ENCODE data around the gene ITSN2. TPM values are rescaled to one million over a fixed set of nuclear protein-coding genes. Genes with fewer than 3 reads are reported as not detected.

The ITSN2 gene
- total RNA-seq, 4 donors from 2014 or later = 33.9 to 66.7 (median 42.4) TPM

DNA sequence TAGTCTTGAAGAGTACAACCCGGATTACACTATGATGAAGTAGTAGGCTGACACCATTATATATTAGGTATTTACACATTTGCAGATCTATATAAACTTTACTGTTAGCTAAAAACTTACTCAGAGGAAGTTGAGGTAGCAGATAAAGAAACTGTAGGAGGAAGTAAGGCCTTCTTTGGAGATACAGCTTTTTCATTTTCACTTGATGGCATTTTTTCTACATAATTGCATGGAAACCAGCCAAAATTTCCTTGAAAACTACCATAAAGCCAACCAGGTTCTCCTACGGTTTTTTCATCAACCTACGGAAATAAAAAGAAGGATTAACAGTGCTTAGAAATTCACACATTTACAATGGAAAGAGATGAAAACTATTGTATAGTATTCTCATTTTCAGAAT, 98.9 kb downstream of the ITSN2 start:
- no peak for DNase-seq
- in situ Hi-C loops (cut with MboI; ENCODE audit: low sequenced_read_pairs in 4 of 4) = no loop called here
- Histone ChIP-seq H3K36me3 (peaks cover 0 to 51% of the 10 kb centered on the region in 2 donors), H3K9me3 (no peaks in the 10 kb centered on the region), H3K4me1 (no peaks in the 10 kb centered on the region), H3K4me3 (no peak overlapping the region), H3K27ac (no peak overlapping the region), H3K27me3 (no peaks in the 10 kb centered on the region)
- no peak for TF ChIP-seq CTCF (IDR thresholded peaks at IDR 0.05 in 4 of 5, conservative IDR thresholded peaks at IDR 0.05 in 1 of 5)
- TF ChIP-seq POLR2A (IDR thresholded peaks at IDR 0.05) = no peak
- intact Hi-C loops (cut with DNase I; ENCODE audit: low total_unique reads) = no loop called here
- ATAC-seq = no peak

- no peaks in the 10 kb centered on the region for H3K27me3 ChIP-seq
- no peak for TF ChIP-seq CTCF (IDR thresholded peaks at IDR 0.05 in 4 of 5, conservative IDR thresholded peaks at IDR 0.05 in 1 of 5)
- TF ChIP-seq POLR2A (IDR thresholded peaks at IDR 0.05) = no peak
- in situ Hi-C loops (cut with MboI; ENCODE audit: low sequenced_read_pairs in 4 of 4) (no loop called here), intact Hi-C loops (cut with DNase I; ENCODE audit: low total_unique reads) (no loop called here)
- no peaks in the 10 kb centered on the region for H3K4me1 ChIP-seq
- H3K36me3 ChIP-seq = peaks cover 0 to 53% of the 10 kb centered on the region in 2 donors
- H3K4me3 ChIP-seq = no peak overlapping the region
- ATAC-seq (no peak), DNase-seq (no peak)
- H3K27ac ChIP-seq = no peak overlapping the region
- no peaks in the 10 kb centered on the region for H3K9me3 ChIP-seq
Observed at GRCh38 chr2:24259316-24259715, 101.0 kb downstream of the ITSN2 start.

- Histone ChIP-seq H3K27me3 (no peaks in the 10 kb centered on the region), H3K9me3 (no peaks in the 10 kb centered on the region), H3K36me3 (peaks cover 0 to 57% of the 10 kb centered on the region in 2 donors), H3K4me3 (no peak overlapping the region), H3K27ac (no peak overlapping the region), H3K4me1 (no peaks in the 10 kb centered on the region)
- in situ Hi-C loops (cut with MboI; ENCODE audit: low sequenced_read_pairs in 4 of 4) (no loop called here), intact Hi-C loops (cut with DNase I; ENCODE audit: low total_unique reads) (no loop called here)
- TF ChIP-seq POLR2A (IDR thresholded peaks at IDR 0.05) (no peak), CTCF (IDR thresholded peaks at IDR 0.05 in 4 of 5, conservative IDR thresholded peaks at IDR 0.05 in 1 of 5) (no peak)
- ATAC-seq (no peak), DNase-seq (no peak)
Observed at GRCh38 chr2:24258718-24259117, 101.6 kb downstream of the ITSN2 start.

GRCh38 chr2:24253303-24253919, 106.9 kb downstream of the ITSN2 start:
- Histone ChIP-seq H3K27ac (no peak overlapping the region), H3K36me3 (peaks cover 0 to 82% of the 10 kb centered on the region in 2 donors), H3K27me3 (no peaks in the 10 kb centered on the region), H3K4me1 (no peaks in the 10 kb centered on the region), H3K4me3 (no peak overlapping the region), H3K9me3 (no peaks in the 10 kb centered on the region)
- in situ Hi-C loops (cut with MboI; ENCODE audit: low sequenced_read_pairs in 4 of 4) (no loop called here), intact Hi-C loops (cut with DNase I; ENCODE audit: low total_unique reads) (no loop called here)
- DNase-seq = peak in 1 of 2 donors; percentile 39
- TF ChIP-seq CTCF (IDR thresholded peaks at IDR 0.05 in 4 of 5, conservative IDR thresholded peaks at IDR 0.05 in 1 of 5) (no peak), POLR2A (IDR thresholded peaks at IDR 0.05) (no peak)
- peak; percentile 16 to 87 for ATAC-seq

- H3K4me1 ChIP-seq = no peaks in the 10 kb centered on the region
- in situ Hi-C loops (cut with MboI; ENCODE audit: low sequenced_read_pairs in 4 of 4) (no loop called here), intact Hi-C loops (cut with DNase I; ENCODE audit: low total_unique reads) (no loop called here)
- no peak overlapping the region for H3K27ac ChIP-seq
- peaks cover 4 to 74% of the 10 kb centered on the region in 2 donors for H3K36me3 ChIP-seq
- TF ChIP-seq CTCF (IDR thresholded peaks at IDR 0.05 in 4 of 5, conservative IDR thresholded peaks at IDR 0.05 in 1 of 5) = no peak
- TF ChIP-seq POLR2A (IDR thresholded peaks at IDR 0.05) = no peak
- DNase-seq (no peak), ATAC-seq (no peak)
- H3K27me3 ChIP-seq = no peaks in the 10 kb centered on the region
- no peak overlapping the region for H3K4me3 ChIP-seq
- H3K9me3 ChIP-seq = no peaks in the 10 kb centered on the region
Observed at GRCh38 chr2:24247592-24247991, 112.7 kb downstream of the ITSN2 start.
